Thyroid gland (tissue), 4 donors: Measurements from ENCODE around the gene MAEA. TPM values are rescaled to one million over a fixed set of nuclear protein-coding genes. Genes with fewer than 3 reads are reported as not detected.

ENCODE experiments used
- DNase-seq, 2 donors: peaks; one replicate each; pipeline ENCODE4 v3.0.0-alpha.2; 2019
- H3K27ac ChIP-seq, 3 donors: fragments of 200-600 bp; sonication (generic); 1 replicate in 2 of 3; 2 replicates in 1 of 3; pipeline ENCODE4 v1.5.1; 2016 to 2019; ENCODE audit warnings: mild to moderate bottlenecking in 1 of 3, moderate library complexity in 1 of 3
- H3K27me3 ChIP-seq: fragments of 200-600 bp; sonication (generic); one replicate; pipeline ENCODE4 v1.5.1; 2019
- H3K36me3 ChIP-seq, 2 donors: fragments of 200-600 bp; sonication (generic); one replicate each; pipeline ENCODE4 v1.5.1; 2016 to 2019
- H3K4me1 ChIP-seq, 2 donors: fragments of 200-600 bp; sonication (generic); one replicate each; pipeline ENCODE4 v1.5.1; 2017 to 2019
- H3K4me3 ChIP-seq, 3 donors: fragments of 200-600 bp; sonication (generic); replicated peaks in 1 of 3; 1 replicate in 2 of 3; 2 replicates in 1 of 3; pipeline ENCODE4 v1.5.1; 2016; ENCODE audit warnings: mild to moderate bottlenecking in 1 of 3
- H3K9me3 ChIP-seq: fragments of 200-600 bp; sonication (generic); one replicate; pipeline ENCODE4 v1.5.1; 2017
- POLR2A ChIP-seq, 2 donors: fragments of 450-650 bp; IDR thresholded peaks; one replicate each; pipeline ENCODE4 v1.6.1; 2017; ENCODE audit warnings: antibody characterized with exemption in 2 of 2, mild to moderate bottlenecking in 2 of 2, moderate library complexity in 1 of 2
- WGBS, 2 donors: methylation state at CpG; one replicate each; pipeline ENCODE4 v1.1.5; 2017; 5-methylcytosine and 5-hydroxymethylcytosine counted together
- intact Hi-C: fragments of 100-400 bp; cut with DNase I; formaldehyde crosslinking; loops from one replicate; pipeline ENCODE4 v1.15.1; 2023
- total RNA-seq, 4 donors: library from RNA; depleted of rRNA; stranded (reverse); fragments of >200 nt; gene quantifications; one replicate each; pipeline ENCODE4 v1.2.3, GENCODE V29; 2016
- TF ChIP-seq, protein P1 (sequence below), 6 experiments: fragments of 200-600 bp in 3 of 6; fragments of 450-650 bp in 3 of 6; sonication (generic) in 3 of 6; IDR thresholded peaks; one replicate each; pipeline ENCODE4 v1.5.1; 2016 to 2019; ENCODE audit warnings: antibody characterized with exemption in 6 of 6, mild to moderate bottlenecking in 2 of 6, inconsistent platforms in 1 of 6, moderate library complexity in 1 of 6

The MAEA gene
- total RNA-seq, 4 donors from 2014 or later, result 85.3 to 99.5 (median 87.3) TPM

DNA sequence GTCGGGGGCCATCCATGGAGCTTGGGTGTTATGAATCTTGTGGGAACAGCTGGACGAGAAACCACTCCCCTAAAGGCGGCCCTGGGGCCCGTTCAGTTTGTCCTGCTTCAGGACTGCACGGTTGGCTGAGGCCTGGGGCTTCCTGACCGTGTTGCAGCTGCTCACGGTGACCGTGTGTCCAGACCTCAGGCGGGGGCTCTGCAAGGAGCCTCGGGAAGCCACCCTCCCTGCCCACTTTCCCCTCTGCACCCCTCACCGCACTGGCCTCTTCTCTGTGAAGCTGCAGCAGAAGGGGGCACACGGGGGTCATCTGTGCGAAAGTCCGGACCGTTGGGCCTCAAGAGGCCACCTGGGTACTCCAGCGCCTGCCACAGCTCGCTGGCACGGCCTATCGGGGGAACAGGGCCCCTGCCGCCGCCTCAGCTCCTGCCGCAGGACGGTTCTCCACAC, 86.7 kb downstream of the MAEA start:
- DNase-seq, result no peak
- Histone ChIP-seq H3K27ac (no peak overlapping the region), H3K4me1 (no peaks in the 10 kb centered on the region), H3K27me3 (no peaks in the 10 kb centered on the region), H3K9me3 (no peaks in the 10 kb centered on the region), H3K4me3 (no peak overlapping the region), H3K36me3 (peaks cover 7 to 15% of the 10 kb centered on the region in 2 donors)
- intact Hi-C loops, result no loop called here
- 83 to 89% methylated on average over 9 to 21 of the region's 23 CpGs for WGBS, 2 donors
- TF ChIP-seq, protein P1, sequence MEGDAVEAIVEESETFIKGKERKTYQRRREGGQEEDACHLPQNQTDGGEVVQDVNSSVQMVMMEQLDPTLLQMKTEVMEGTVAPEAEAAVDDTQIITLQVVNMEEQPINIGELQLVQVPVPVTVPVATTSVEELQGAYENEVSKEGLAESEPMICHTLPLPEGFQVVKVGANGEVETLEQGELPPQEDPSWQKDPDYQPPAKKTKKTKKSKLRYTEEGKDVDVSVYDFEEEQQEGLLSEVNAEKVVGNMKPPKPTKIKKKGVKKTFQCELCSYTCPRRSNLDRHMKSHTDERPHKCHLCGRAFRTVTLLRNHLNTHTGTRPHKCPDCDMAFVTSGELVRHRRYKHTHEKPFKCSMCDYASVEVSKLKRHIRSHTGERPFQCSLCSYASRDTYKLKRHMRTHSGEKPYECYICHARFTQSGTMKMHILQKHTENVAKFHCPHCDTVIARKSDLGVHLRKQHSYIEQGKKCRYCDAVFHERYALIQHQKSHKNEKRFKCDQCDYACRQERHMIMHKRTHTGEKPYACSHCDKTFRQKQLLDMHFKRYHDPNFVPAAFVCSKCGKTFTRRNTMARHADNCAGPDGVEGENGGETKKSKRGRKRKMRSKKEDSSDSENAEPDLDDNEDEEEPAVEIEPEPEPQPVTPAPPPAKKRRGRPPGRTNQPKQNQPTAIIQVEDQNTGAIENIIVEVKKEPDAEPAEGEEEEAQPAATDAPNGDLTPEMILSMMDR (IDR thresholded peaks at IDR 0.05), result no peak
- TF ChIP-seq POLR2A (IDR thresholded peaks at IDR 0.05), result no peak

DNA sequence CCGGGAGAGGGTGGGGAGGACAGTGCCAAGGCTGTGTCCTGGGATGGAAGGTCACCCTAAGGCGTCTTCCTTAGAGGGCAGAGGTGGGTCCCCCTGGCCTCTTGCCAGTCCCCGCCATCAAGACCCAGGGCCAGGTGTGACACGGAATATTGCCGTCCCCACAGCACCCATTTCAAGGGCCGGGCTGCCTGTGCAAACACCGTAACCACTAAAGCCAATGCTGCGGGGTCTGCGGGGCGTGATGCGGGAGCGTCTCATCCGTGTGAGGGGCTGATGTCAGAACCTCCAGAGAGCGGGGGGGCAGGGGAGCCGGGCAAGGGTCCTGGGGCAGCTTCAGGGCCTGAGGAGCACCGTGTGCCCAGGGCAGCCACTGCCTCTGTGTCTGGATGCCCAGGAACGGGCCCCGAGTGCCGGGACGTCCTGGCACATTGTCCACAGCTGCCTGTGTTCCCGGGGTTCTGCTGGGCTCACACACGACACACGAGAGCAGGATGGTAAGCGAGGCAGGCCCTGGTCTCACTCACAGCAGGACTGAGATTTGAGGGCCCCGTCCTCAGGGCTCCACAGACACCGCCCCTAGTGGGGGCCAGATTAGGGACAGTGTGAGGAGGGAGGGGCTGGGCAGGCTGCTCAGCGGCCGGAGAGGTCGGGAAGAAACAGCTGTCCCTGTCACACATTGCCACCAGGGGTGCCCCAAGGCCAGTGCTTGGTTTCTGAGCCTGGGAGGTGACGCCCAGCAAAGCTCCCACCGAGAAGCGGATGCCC, 87.3 kb downstream of the MAEA start:
- DNase-seq, result no peak
- Histone ChIP-seq H3K9me3 (no peaks in the 10 kb centered on the region), H3K36me3 (peaks cover 7 to 15% of the 10 kb centered on the region in 2 donors), H3K27me3 (no peaks in the 10 kb centered on the region), H3K27ac (no peak overlapping the region), H3K4me1 (no peaks in the 10 kb centered on the region), H3K4me3 (no peak overlapping the region)
- 88 to 94% methylated on average over 16 to 20 of the region's 32 CpGs for WGBS, 2 donors
- intact Hi-C loops, result no loop called here
- TF ChIP-seq, protein P1 (IDR thresholded peaks at IDR 0.05), result no peak
- TF ChIP-seq POLR2A (IDR thresholded peaks at IDR 0.05), result no peak

DNA sequence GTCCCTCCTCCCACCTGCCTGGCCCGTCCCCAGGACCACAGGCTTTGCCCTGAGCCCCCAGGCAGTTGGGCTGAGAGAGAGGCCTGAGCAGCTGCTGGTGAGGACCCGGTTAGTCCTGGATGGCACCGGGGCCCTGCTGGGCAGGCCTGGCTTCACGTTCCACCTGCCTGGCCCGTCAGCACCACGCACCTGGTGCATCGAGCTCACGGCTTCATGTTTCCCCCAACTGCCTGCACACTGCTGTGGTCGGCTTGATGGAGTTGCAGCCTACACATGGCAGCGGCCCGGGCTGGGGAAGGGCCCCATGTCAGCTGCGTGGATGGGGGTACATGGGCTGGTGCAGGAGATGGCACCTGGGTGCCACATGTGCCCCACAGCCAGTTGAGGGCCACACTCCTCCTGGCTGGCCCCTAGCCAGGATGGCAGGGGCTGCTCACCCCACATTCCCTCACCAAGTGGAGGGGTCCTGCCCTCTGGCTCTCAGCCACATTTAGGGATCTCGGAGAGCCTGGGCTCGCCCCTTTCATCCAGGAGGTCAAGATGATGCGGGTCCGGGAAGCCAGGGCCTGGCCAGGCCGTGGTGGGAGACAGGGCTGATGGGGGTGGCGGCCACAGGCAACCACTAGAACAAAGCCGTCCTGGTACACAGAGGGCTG, 88.0 kb downstream of the MAEA start:
- no peak for DNase-seq
- Histone ChIP-seq H3K36me3 (peaks cover 7 to 15% of the 10 kb centered on the region in 2 donors), H3K27me3 (no peaks in the 10 kb centered on the region), H3K9me3 (no peaks in the 10 kb centered on the region), H3K4me3 (no peak overlapping the region), H3K4me1 (no peaks in the 10 kb centered on the region), H3K27ac (no peak overlapping the region)
- intact Hi-C loops, result no loop called here
- WGBS, 2 donors, result 96 to 97% methylated on average over 5 to 9 of the region's 19 CpGs
- TF ChIP-seq POLR2A (IDR thresholded peaks at IDR 0.05), result no peak
- TF ChIP-seq, protein P1 (IDR thresholded peaks at IDR 0.05), result no peak

DNA sequence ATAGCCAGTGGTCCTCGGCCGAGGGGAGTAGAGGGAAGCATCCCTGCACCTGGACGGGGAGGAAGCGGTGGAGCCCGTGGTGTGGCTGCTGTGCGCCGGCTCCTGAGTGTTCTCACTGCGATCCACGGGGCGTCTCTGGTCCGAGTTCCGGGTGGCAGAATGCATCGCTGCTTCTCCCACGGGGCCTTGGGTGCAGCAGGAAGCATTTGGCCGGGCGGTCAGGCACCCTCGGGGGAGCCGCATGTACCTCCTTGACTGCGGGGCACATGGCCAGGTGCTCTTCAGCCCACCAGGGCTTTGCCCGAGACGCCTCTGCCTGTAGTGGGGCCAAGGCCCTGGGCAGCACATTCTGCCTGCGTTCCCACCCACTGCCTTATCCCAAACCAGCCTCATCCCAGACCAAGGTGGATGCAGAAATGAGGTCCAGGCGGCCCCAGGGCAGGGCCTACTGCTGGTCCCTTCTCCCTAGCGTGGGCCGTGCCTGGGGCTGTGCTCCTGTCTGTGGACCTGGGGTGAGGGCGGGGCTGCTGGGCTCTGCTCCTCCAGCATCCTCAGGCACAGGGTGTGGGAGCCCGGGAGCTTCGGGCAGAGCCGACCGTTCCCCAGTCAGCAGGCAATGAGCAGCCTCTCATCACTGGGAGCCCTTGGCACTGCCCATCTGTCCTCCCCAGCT, 89.0 kb downstream of the MAEA start:
- intact Hi-C loops, result no loop called here
- Histone ChIP-seq H3K27me3 (no peaks in the 10 kb centered on the region), H3K27ac (no peak overlapping the region), H3K36me3 (peaks cover 7 to 15% of the 10 kb centered on the region in 2 donors), H3K4me1 (no peaks in the 10 kb centered on the region), H3K4me3 (no peak overlapping the region), H3K9me3 (no peaks in the 10 kb centered on the region)
- WGBS, 2 donors, result 94% methylated on average over 23 of the region's 30 CpGs
- no peak for DNase-seq
- TF ChIP-seq POLR2A (IDR thresholded peaks at IDR 0.05), result no peak
- TF ChIP-seq, protein P1 (IDR thresholded peaks at IDR 0.05), result no peak
